ENCODE measurements around the gene TBCE.

Gene TBCE

DNA sequence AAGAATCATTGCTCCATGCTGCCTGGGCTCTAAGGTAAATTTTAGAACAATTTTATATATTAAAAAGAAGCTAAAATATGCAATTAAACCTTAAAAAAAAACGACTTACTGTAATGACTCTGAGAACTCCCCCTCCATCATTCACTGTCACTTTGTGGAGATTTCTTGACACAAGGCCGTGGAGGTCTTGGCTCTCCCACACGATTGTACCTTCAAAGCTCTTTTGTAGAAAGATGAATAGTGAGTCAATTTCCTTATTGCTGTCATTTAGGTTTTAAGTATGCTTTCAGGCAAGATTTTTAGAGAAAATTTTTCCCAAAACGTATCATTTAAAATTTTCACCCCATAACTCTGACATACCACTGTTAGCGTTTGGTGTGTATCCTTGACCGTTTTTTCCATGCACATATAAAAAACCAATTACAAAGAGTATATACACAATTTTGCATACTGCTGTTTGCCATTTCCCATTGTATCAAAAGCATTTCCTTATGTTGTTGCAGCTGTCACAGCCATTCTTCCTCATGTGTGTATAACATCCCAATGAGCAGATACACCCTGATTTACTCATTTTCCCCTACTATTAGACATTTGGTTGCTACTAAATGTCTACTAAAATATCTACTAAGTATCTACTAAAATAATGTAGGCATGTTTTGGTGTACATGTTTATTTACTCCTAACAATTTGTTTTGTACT, 103.7 kb downstream of the TBCE start:
- H3K4me3 ChIP-seq (ENCODE audit: control insufficient read depth, low read depth, low read length): no peak overlapping the region
- TF ChIP-seq, protein P1, sequence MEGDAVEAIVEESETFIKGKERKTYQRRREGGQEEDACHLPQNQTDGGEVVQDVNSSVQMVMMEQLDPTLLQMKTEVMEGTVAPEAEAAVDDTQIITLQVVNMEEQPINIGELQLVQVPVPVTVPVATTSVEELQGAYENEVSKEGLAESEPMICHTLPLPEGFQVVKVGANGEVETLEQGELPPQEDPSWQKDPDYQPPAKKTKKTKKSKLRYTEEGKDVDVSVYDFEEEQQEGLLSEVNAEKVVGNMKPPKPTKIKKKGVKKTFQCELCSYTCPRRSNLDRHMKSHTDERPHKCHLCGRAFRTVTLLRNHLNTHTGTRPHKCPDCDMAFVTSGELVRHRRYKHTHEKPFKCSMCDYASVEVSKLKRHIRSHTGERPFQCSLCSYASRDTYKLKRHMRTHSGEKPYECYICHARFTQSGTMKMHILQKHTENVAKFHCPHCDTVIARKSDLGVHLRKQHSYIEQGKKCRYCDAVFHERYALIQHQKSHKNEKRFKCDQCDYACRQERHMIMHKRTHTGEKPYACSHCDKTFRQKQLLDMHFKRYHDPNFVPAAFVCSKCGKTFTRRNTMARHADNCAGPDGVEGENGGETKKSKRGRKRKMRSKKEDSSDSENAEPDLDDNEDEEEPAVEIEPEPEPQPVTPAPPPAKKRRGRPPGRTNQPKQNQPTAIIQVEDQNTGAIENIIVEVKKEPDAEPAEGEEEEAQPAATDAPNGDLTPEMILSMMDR (conservative IDR thresholded peaks at IDR 0.05; ENCODE audit: control insufficient read depth, insufficient read depth, low read depth, low read length): no peak
- DNase-seq (ENCODE audit: low read depth): no peak

DNA sequence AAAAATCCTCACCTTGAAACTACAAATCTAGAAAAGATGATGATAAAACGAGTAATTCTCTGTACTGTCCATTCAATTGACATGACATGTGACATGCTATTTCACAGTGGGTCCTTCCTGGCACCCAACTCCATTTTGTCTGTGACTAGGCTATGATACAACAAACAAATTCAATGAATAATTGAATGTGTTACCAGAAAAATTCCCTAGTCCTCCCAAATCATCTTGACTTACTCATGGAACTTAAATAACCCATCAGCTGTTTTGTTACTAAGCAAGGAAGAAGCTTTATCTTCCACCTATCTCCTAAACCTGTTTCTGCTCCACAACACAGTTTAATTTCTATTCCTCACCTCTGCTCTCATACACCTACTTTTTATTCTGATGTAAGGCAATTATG, 106.6 kb downstream of the TBCE start:
- peak; percentile 42 for DNase-seq (ENCODE audit: low read depth)
- TF ChIP-seq, protein P1 (conservative IDR thresholded peaks at IDR 0.05; ENCODE audit: control insufficient read depth, insufficient read depth, low read depth, low read length): no peak
- no peak overlapping the region for H3K4me3 ChIP-seq (ENCODE audit: control insufficient read depth, low read depth, low read length)

DNA sequence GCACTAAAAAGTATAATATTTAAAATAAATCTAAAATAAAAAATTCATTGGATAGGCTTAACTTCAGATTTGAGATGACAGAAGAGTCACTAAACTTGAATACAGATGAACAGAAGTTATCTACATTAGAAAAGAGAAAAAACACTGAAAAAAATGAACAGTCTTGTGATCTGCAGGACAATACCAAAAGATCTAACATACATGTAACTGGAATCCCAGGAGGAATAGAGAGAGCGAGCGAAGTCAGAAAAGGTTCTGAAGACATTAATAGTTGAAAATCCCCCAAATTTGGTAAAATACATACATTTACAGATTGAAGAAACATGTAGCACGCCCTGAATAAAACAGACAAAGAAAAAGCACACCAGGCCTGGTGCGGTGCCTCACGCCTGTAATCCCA, 115.9 kb downstream of the TBCE start:
- no peak for DNase-seq (ENCODE audit: low read depth)
- H3K4me3 ChIP-seq (ENCODE audit: control insufficient read depth, low read depth, low read length): no peak overlapping the region
- TF ChIP-seq, protein P1 (conservative IDR thresholded peaks at IDR 0.05; ENCODE audit: control insufficient read depth, insufficient read depth, low read depth, low read length): no peak

GRCh38 chr1:235485558-235485957, 118.3 kb downstream of the TBCE start:
- no peak for DNase-seq (ENCODE audit: low read depth)
- TF ChIP-seq, protein P1 (conservative IDR thresholded peaks at IDR 0.05; ENCODE audit: control insufficient read depth, insufficient read depth, low read depth, low read length): no peak
- no peak overlapping the region for H3K4me3 ChIP-seq (ENCODE audit: control insufficient read depth, low read depth, low read length)

DNA sequence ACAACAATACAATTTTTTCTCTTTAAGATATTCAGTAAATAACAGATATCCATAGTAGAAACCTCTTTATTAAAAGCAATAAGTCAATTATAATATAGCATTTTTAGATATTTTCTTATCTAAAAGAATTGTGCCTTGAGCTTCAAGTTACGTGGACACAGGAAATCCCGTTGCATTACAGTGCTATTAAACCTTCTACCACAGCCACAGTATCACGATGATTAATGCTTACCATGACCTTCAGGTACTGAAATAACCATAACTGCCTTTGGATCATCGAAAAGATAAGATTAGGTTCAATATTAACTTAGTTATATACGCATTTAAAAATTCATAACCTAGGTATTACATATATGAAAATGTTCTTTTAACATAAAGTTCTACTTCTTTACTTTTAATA, 119.1 kb downstream of the TBCE start:
- no peak overlapping the region for H3K4me3 ChIP-seq (ENCODE audit: control insufficient read depth, low read depth, low read length)
- TF ChIP-seq, protein P1 (conservative IDR thresholded peaks at IDR 0.05; ENCODE audit: control insufficient read depth, insufficient read depth, low read depth, low read length): no peak
- DNase-seq (ENCODE audit: low read depth): no peak

DNA sequence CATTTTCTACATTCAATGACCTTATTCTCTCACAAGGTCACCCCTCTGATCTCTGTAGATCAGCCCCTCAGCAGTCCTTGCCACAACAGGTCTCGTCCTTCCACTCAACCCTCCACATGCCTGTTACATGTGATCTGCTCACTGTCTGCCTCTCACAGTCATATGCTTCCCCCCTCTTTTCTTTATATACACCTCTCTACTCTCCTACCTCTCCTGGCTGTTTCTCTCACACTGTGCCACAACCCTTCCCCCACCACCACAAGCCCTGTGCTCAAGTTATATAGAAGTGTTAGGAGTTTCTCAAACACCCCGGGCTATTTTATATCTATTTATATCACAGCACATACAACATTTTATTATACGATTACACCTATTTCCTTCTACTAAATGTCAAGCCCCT, 124.4 kb downstream of the TBCE start:
- H3K4me3 ChIP-seq (ENCODE audit: control insufficient read depth, low read depth, low read length): no peak overlapping the region
- no peak for DNase-seq (ENCODE audit: low read depth)
- TF ChIP-seq, protein P1 (conservative IDR thresholded peaks at IDR 0.05; ENCODE audit: control insufficient read depth, insufficient read depth, low read depth, low read length): no peak

- no peak for DNase-seq (ENCODE audit: low read depth)
- TF ChIP-seq, protein P1 (conservative IDR thresholded peaks at IDR 0.05; ENCODE audit: control insufficient read depth, insufficient read depth, low read depth, low read length): no peak
- H3K4me3 ChIP-seq (ENCODE audit: control insufficient read depth, low read depth, low read length): no peak overlapping the region
Measured at GRCh38 chr1:235494531-235494930, 127.3 kb downstream of the TBCE start.

All from fibroblast of mammary gland (primary cell).